ENCODE measurements around the gene CASP8. TPM values are rescaled to one million over a fixed set of nuclear protein-coding genes. Genes with fewer than 3 reads are reported as not detected.

The CASP8 gene
- total and polyA plus RNA-seq, 9 of the 15 experiments (the other 6 are each of a cell fraction or from before 2014, with no cell fraction given) = 10.2 to 31.4 (median 19.4) TPM

DNA sequence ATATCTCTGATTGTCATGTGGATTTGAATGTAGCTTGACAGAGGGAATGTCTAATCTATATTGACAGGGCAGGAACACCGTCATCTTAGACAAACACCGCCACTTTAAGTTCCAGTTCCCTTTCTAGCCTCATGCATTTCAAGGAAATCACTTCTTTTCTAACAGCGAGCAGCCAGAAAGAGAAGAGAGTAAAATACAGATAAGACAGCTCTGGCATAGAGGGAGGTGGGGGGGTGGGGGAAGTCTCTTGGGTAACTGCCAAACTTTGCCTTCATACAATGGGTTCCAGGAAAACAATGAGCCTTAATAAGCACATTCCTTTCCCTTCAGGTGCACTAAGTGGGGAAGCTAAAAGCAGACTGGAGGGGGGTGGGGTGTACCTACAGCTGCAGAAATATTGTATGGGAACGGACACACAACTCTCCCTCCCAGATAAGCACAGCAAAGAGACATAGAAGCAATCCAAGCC is 40.2 kb upstream of the CASP8 start (continued):
- TF ChIP-seq, protein P1, sequence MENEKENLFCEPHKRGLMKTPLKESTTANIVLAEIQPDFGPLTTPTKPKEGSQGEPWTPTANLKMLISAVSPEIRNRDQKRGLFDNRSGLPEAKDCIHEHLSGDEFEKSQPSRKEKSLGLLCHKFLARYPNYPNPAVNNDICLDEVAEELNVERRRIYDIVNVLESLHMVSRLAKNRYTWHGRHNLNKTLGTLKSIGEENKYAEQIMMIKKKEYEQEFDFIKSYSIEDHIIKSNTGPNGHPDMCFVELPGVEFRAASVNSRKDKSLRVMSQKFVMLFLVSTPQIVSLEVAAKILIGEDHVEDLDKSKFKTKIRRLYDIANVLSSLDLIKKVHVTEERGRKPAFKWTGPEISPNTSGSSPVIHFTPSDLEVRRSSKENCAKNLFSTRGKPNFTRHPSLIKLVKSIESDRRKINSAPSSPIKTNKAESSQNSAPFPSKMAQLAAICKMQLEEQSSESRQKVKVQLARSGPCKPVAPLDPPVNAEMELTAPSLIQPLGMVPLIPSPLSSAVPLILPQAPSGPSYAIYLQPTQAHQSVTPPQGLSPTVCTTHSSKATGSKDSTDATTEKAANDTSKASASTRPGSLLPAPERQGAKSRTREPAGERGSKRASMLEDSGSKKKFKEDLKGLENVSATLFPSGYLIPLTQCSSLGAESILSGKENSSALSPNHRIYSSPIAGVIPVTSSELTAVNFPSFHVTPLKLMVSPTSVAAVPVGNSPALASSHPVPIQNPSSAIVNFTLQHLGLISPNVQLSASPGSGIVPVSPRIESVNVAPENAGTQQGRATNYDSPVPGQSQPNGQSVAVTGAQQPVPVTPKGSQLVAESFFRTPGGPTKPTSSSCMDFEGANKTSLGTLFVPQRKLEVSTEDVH (IDR thresholded peaks at IDR 0.05; ENCODE audit: low read depth, partially characterized antibody) = no peak
- TF ChIP-seq TEAD4 (IDR thresholded peaks at IDR 0.05; ENCODE audit: low read length) = peak; percentile 81
- no peak for TF ChIP-seq TEAD4 (CRISPR knock-in tag; IDR thresholded peaks at IDR 0.05; ENCODE audit: borderline replicate concordance)
- TF ChIP-seq, protein P2, sequence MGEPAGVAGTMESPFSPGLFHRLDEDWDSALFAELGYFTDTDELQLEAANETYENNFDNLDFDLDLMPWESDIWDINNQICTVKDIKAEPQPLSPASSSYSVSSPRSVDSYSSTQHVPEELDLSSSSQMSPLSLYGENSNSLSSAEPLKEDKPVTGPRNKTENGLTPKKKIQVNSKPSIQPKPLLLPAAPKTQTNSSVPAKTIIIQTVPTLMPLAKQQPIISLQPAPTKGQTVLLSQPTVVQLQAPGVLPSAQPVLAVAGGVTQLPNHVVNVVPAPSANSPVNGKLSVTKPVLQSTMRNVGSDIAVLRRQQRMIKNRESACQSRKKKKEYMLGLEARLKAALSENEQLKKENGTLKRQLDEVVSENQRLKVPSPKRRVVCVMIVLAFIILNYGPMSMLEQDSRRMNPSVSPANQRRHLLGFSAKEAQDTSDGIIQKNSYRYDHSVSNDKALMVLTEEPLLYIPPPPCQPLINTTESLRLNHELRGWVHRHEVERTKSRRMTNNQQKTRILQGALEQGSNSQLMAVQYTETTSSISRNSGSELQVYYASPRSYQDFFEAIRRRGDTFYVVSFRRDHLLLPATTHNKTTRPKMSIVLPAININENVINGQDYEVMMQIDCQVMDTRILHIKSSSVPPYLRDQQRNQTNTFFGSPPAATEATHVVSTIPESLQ (CRISPR knock-in tag; IDR thresholded peaks at IDR 0.05) = no peak
- no peak for TF ChIP-seq ELF2 (CRISPR knock-in tag; IDR thresholded peaks at IDR 0.05)
- TF ChIP-seq, protein P3, sequence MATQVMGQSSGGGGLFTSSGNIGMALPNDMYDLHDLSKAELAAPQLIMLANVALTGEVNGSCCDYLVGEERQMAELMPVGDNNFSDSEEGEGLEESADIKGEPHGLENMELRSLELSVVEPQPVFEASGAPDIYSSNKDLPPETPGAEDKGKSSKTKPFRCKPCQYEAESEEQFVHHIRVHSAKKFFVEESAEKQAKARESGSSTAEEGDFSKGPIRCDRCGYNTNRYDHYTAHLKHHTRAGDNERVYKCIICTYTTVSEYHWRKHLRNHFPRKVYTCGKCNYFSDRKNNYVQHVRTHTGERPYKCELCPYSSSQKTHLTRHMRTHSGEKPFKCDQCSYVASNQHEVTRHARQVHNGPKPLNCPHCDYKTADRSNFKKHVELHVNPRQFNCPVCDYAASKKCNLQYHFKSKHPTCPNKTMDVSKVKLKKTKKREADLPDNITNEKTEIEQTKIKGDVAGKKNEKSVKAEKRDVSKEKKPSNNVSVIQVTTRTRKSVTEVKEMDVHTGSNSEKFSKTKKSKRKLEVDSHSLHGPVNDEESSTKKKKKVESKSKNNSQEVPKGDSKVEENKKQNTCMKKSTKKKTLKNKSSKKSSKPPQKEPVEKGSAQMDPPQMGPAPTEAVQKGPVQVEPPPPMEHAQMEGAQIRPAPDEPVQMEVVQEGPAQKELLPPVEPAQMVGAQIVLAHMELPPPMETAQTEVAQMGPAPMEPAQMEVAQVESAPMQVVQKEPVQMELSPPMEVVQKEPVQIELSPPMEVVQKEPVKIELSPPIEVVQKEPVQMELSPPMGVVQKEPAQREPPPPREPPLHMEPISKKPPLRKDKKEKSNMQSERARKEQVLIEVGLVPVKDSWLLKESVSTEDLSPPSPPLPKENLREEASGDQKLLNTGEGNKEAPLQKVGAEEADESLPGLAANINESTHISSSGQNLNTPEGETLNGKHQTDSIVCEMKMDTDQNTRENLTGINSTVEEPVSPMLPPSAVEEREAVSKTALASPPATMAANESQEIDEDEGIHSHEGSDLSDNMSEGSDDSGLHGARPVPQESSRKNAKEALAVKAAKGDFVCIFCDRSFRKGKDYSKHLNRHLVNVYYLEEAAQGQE (IDR thresholded peaks at IDR 0.05; ENCODE audit: borderline replicate concordance) = no peak; the same call in 1 of the 2 replicates
- TF ChIP-seq, protein P3 (CRISPR knock-in tag; IDR thresholded peaks at IDR 0.05; ENCODE audit: low read depth) = no peak
- no peak for TF ChIP-seq HLTF (IDR thresholded peaks at IDR 0.05)
- no peak for TF ChIP-seq ZNF717 (CRISPR knock-in tag; IDR thresholded peaks at IDR 0.05)
- TF ChIP-seq ZNF586 (CRISPR knock-in tag; conservative IDR thresholded peaks at IDR 0.05) = no peak
- no peak for TF ChIP-seq FUS (optimal IDR thresholded peaks at IDR 0.05; ENCODE audit: low read depth, low read length)
- TF ChIP-seq YBX1 (IDR thresholded peaks at IDR 0.05) = no peak
- TF ChIP-seq, protein P4, sequence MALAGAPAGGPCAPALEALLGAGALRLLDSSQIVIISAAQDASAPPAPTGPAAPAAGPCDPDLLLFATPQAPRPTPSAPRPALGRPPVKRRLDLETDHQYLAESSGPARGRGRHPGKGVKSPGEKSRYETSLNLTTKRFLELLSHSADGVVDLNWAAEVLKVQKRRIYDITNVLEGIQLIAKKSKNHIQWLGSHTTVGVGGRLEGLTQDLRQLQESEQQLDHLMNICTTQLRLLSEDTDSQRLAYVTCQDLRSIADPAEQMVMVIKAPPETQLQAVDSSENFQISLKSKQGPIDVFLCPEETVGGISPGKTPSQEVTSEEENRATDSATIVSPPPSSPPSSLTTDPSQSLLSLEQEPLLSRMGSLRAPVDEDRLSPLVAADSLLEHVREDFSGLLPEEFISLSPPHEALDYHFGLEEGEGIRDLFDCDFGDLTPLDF (CRISPR knock-in tag; IDR thresholded peaks at IDR 0.05) = no peak
- TF ChIP-seq, protein P5, sequence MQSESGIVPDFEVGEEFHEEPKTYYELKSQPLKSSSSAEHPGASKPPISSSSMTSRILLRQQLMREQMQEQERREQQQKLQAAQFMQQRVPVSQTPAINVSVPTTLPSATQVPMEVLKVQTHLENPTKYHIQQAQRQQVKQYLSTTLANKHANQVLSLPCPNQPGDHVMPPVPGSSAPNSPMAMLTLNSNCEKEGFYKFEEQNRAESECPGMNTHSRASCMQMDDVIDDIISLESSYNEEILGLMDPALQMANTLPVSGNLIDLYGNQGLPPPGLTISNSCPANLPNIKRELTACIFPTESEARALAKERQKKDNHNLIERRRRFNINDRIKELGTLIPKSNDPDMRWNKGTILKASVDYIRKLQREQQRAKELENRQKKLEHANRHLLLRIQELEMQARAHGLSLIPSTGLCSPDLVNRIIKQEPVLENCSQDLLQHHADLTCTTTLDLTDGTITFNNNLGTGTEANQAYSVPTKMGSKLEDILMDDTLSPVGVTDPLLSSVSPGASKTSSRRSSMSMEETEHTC (IDR thresholded peaks at IDR 0.05) = no peak
